Thyroid gland (tissue), 4 donors: ENCODE results near the gene MARK3. TPM values are rescaled to one million over a fixed set of nuclear protein-coding genes. Genes with fewer than 3 reads are reported as not detected.
"Not testable (repeated sequence)": the region's sequence is repeated elsewhere in the genome, so short reads cannot be mapped to it uniquely, and the experiment has no call there.

Experiments used
- DNase-seq, 2 donors: peaks; one replicate each; pipeline ENCODE4 v3.0.0-alpha.2; 2019
- H3K27ac ChIP-seq, 3 donors: fragments of 200-600 bp; sonication (generic); 1 replicate in 2 of 3; 2 replicates in 1 of 3; pipeline ENCODE4 v1.5.1; 2016 to 2019; ENCODE audit warnings: mild to moderate bottlenecking in 1 of 3, moderate library complexity in 1 of 3
- H3K27me3 ChIP-seq: fragments of 200-600 bp; sonication (generic); one replicate; pipeline ENCODE4 v1.5.1; 2019
- H3K36me3 ChIP-seq, 2 donors: fragments of 200-600 bp; sonication (generic); one replicate each; pipeline ENCODE4 v1.5.1; 2016 to 2019
- H3K4me1 ChIP-seq, 2 donors: fragments of 200-600 bp; sonication (generic); one replicate each; pipeline ENCODE4 v1.5.1; 2017 to 2019
- H3K4me3 ChIP-seq, 3 donors: fragments of 200-600 bp; sonication (generic); replicated peaks in 1 of 3; 1 replicate in 2 of 3; 2 replicates in 1 of 3; pipeline ENCODE4 v1.5.1; 2016; ENCODE audit warnings: mild to moderate bottlenecking in 1 of 3
- H3K9me3 ChIP-seq: fragments of 200-600 bp; sonication (generic); one replicate; pipeline ENCODE4 v1.5.1; 2017
- CTCF ChIP-seq, 6 experiments: fragments of 200-600 bp in 3 of 6; fragments of 450-650 bp in 3 of 6; sonication (generic) in 3 of 6; IDR thresholded peaks; one replicate each; pipeline ENCODE4 v1.5.1; 2016 to 2019; ENCODE audit warnings: antibody characterized with exemption in 6 of 6, mild to moderate bottlenecking in 2 of 6, inconsistent platforms in 1 of 6, moderate library complexity in 1 of 6
- POLR2A ChIP-seq, 2 donors: fragments of 450-650 bp; IDR thresholded peaks; one replicate each; pipeline ENCODE4 v1.6.1; 2017; ENCODE audit warnings: antibody characterized with exemption in 2 of 2, mild to moderate bottlenecking in 2 of 2, moderate library complexity in 1 of 2
- WGBS, 2 donors: methylation state at CpG; one replicate each; pipeline ENCODE4 v1.1.5; 2017; 5-methylcytosine and 5-hydroxymethylcytosine counted together
- intact Hi-C: fragments of 100-400 bp; cut with DNase I; formaldehyde crosslinking; loops from one replicate; pipeline ENCODE4 v1.15.1; 2023
- total RNA-seq, 4 donors: library from RNA; depleted of rRNA; stranded (reverse); fragments of >200 nt; gene quantifications; one replicate each; pipeline ENCODE4 v1.2.3, GENCODE V29; 2016

MARK3 gene
- total RNA-seq, 4 donors from 2014 or later: 105 to 164 (median 114) TPM

DNA sequence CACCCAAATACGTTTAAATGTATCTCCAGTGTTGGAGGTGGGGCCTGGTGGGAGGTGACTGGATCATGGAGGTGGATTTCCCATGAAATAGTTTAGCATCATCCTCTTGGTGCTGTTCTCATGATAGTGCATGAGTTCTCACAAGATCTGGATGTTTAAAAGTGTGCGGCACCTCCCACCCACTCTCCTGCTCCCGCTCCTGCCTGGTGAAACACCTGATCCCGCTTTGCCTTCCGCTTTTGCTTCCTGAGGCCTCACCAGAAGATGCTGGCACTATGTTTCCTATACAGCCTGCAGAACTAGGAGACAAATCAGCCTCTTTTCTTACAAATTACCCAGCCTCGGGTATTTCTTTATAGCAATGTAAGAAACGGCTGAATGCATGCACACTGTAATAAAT lies 31.1 kb upstream of the MARK3 start:
- TF ChIP-seq CTCF (IDR thresholded peaks at IDR 0.05): no peak
- no peak for TF ChIP-seq POLR2A (IDR thresholded peaks at IDR 0.05)
- intact Hi-C loops: no loop called here
- Histone ChIP-seq H3K27ac (no peak overlapping the region), H3K36me3 (no peaks in the 10 kb centered on the region), H3K4me1 (no peaks in the 10 kb centered on the region), H3K9me3 (no peaks in the 10 kb centered on the region), H3K27me3 (no peaks in the 10 kb centered on the region), H3K4me3 (no peak overlapping the region)
- no peak for DNase-seq
- WGBS, 2 donors: 90 to 92% methylated on average over 7 of the region's 7 CpGs

- Histone ChIP-seq H3K36me3 (no peaks in the 10 kb centered on the region), H3K27me3 (no peaks in the 10 kb centered on the region), H3K4me1 (no peaks in the 10 kb centered on the region), H3K9me3 (no peaks in the 10 kb centered on the region), H3K4me3 (no peak overlapping the region), H3K27ac (no peak overlapping the region)
- intact Hi-C loops: no loop called here
- 69 to 74% methylated on average over 9 of the region's 9 CpGs for WGBS, 2 donors
- no peak for DNase-seq
- TF ChIP-seq CTCF (IDR thresholded peaks at IDR 0.05) (no peak), POLR2A (IDR thresholded peaks at IDR 0.05) (no peak)
These were observed 29.1 kb upstream of the MARK3 start for GRCh38 chr14:103356024-103356682.

GRCh38 chr14:103357552-103357951 lies 27.7 kb upstream of the MARK3 start:
- DNase-seq, H3K4me1 ChIP-seq, intact Hi-C loops, H3K27me3 ChIP-seq, H3K27ac ChIP-seq, H3K36me3 ChIP-seq, H3K9me3 ChIP-seq, H3K4me3 ChIP-seq: not testable (repeated sequence)
- WGBS, 2 donors: 92 to 94% methylated on average over 10 of the region's 10 CpGs

DNA sequence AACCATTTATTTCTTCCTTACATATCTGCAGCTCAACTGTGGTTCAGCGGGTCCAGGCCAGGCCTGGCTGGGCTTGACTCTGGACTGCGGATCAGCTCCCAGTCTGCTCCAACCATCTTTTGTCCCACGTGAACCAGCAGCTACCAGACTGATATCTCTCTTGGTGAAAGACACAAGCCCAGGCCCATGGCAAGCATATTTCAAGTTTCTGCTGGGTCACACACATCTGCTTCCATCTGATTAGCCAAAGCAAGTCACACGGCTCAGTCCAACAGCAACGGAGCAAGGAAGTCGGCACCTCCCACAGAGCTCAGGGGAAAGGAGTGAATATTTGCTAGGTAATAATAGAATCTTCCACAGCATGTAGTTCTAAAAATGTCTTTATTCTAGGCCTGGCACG lies 24.7 kb upstream of the MARK3 start:
- no peak for TF ChIP-seq CTCF (IDR thresholded peaks at IDR 0.05)
- TF ChIP-seq POLR2A (IDR thresholded peaks at IDR 0.05): no peak
- DNase-seq: no peak
- 84 to 86% methylated on average over 7 of the region's 7 CpGs for WGBS, 2 donors

GRCh38 chr14:103361867-103362266 lies 23.3 kb upstream of the MARK3 start:
- intact Hi-C loops: no loop called here
- H3K4me3 ChIP-seq: no peak overlapping the region
- no peaks in the 10 kb centered on the region for H3K36me3 ChIP-seq
- H3K27ac ChIP-seq: no peak overlapping the region
- no peaks in the 10 kb centered on the region for H3K4me1 ChIP-seq
- no peaks in the 10 kb centered on the region for H3K27me3 ChIP-seq
- 75 to 80% methylated on average over 5 of the region's 5 CpGs for WGBS, 2 donors
- no peak for DNase-seq
- TF ChIP-seq CTCF (IDR thresholded peaks at IDR 0.05) (no peak), POLR2A (IDR thresholded peaks at IDR 0.05) (no peak)
- H3K9me3 ChIP-seq: no peaks in the 10 kb centered on the region

More for the DNA sequence above, 24.7 kb upstream of the MARK3 start:
- H3K27ac ChIP-seq: no peak overlapping the region
- no peaks in the 10 kb centered on the region for H3K36me3 ChIP-seq
- no peaks in the 10 kb centered on the region for H3K9me3 ChIP-seq
- H3K4me3 ChIP-seq: no peak overlapping the region
- intact Hi-C loops: no loop called here
- H3K27me3 ChIP-seq: no peaks in the 10 kb centered on the region
- H3K4me1 ChIP-seq: no peaks in the 10 kb centered on the region
